ENCODE measurements around the gene SCAF11.

DNA sequence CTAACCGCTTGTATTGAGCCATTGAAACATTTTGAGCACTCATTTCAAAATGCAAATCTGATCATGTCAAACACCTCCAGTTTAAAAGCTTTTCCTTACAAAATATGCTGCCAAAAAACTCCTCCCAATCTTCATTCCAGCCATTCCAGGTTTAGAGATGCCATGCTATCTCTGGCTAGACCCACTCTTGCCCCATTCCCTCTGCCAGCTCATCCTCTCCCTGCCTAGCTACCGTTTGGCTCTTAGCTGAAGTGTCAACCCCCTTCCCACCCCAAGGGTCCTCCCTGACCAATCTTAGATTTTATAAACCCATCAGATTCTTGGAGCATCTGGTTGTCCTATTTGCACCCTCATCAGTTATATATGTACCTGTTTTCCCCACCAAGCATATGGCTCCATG is 75.0 kb downstream of the SCAF11 start:
- TF ChIP-seq MYC (IDR thresholded peaks at IDR 0.05; ENCODE audit: low read depth, low read length) (no peak), POLR2A (IDR thresholded peaks at IDR 0.05; ENCODE audit: extremely low read depth, insufficient read length) (no peak), MAX (IDR thresholded peaks at IDR 0.05; ENCODE audit: low read depth, low read length) (no peak), CTCF (IDR thresholded peaks at IDR 0.05; ENCODE audit: low read depth, low read length) (no peak)

Measured in NB4 (cell line).